ENCODE measurements around the gene RAMP3.

DNA sequence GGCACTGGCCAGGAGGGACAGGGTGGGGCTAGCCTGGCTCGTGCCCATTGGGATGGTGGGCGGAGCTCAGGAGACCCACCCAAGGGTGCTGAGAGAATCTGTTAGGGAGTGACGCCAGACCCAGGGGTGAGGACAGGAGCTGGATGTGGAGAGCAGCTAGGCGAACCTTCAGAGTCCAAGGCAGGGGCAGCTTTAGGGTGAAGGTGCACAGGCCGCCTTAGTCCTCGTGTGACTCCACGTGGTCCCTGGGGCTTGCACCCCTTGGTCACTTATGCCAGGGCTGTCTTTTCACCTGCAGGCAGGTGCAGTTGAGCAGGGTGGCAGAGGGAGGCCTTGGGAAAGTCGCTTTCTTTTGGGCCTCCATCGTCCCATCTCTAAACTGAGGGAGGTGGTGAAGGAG is 4.3 kb downstream of the RAMP3 start:
- TF ChIP-seq EZH2 (IDR thresholded peaks at IDR 0.05): no peak
- TF ChIP-seq POLR2AphosphoS5 (IDR thresholded peaks at IDR 0.05; ENCODE audit: borderline replicate concordance, low read depth, low read length): no peak
- TF ChIP-seq FOXP2 (optimal IDR thresholded peaks at IDR 0.05; ENCODE audit: control extremely low read depth, extremely low read length, insufficient read depth): no peak

All from SK-N-MC (cell line).